ENCODE data around the gene ZNF444.

DNA sequence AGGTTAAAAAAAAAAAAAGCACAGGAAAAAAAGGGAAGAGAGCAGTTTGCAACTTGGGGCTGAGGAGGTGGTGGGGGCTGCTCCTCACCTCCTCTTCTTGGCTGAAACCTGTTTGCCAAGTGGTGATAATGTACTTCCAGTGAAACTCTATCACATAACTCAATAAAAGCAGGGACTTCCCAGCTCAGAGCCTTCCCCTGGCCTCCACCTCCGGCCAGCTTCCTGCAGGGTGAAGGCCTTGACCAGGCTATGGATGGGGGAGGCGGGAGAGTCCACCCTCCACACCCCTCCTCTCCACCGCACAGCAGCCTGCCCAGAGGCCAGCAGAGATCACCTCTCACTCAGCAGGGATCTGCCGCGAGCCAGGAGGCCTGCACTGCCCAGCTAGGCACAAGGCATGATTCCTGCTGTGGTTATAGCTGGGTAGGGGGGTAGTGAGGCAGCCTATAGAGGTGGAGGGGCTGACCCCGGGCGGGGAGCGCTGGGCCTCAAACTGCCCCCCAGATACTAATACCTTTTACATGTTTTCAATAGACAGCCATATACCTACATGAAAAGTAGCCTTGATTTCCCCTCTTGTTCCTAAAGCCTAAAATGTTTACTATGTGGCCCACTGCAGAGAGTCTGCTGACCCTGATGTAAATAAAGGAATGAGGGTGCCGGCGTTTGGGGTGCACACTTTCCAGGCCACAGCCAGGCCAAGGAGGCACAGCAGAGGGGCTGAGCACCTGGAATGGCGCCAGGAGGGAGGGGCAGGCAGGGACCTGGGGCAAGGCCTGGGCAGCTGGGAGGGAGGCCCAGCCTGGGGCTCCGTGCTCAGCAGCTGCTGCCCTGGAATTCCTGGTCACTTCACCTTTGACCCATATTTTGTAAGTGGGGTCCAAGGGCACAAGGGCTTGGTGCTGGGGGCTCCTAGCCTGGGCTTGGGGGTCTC, 30.3 kb upstream of the ZNF444 start:
- TF ChIP-seq, protein P1, sequence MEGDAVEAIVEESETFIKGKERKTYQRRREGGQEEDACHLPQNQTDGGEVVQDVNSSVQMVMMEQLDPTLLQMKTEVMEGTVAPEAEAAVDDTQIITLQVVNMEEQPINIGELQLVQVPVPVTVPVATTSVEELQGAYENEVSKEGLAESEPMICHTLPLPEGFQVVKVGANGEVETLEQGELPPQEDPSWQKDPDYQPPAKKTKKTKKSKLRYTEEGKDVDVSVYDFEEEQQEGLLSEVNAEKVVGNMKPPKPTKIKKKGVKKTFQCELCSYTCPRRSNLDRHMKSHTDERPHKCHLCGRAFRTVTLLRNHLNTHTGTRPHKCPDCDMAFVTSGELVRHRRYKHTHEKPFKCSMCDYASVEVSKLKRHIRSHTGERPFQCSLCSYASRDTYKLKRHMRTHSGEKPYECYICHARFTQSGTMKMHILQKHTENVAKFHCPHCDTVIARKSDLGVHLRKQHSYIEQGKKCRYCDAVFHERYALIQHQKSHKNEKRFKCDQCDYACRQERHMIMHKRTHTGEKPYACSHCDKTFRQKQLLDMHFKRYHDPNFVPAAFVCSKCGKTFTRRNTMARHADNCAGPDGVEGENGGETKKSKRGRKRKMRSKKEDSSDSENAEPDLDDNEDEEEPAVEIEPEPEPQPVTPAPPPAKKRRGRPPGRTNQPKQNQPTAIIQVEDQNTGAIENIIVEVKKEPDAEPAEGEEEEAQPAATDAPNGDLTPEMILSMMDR (IDR thresholded peaks at IDR 0.05) = no peak
- TF ChIP-seq POLR2A (IDR thresholded peaks at IDR 0.05) = peak in 1 of 2 donors; percentile 80
